Measurements from ENCODE around the gene ZSCAN5B.

- TF ChIP-seq TAF1 (IDR thresholded peaks at IDR 0.05; ENCODE audit: borderline replicate concordance, low read depth, low read length), result no peak
- no peak for TF ChIP-seq POLR2AphosphoS5 (IDR thresholded peaks at IDR 0.05; ENCODE audit: low read depth, low read length)
Measured at GRCh38 chr19:56209091-56209490, 11.5 kb upstream of the ZSCAN5B start.

Data from GM12892 (cell line).